Pancreas (tissue), 10 donors: Measurements from ENCODE around the gene KBTBD3. TPM values are rescaled to one million over a fixed set of nuclear protein-coding genes. Genes with fewer than 3 reads are reported as not detected.
"Not testable (repeated sequence)": the region's sequence is repeated elsewhere in the genome, so short reads cannot be mapped to it uniquely, and the experiment has no call there.

Source experiments
- ATAC-seq, 4 donors: fragments of 200-7000 bp; cut with Tn5 transposase; one replicate each; pipeline versions ENCODE4 v1.8.0 to v1.9.1; 2020; ENCODE audit warnings: mild to moderate bottlenecking in 4 of 4, moderate library complexity in 4 of 4
- DNase-seq, 6 donors: peaks; one replicate each; pipeline ENCODE4 v3.0.0-alpha.2; 2020
- FAIRE-seq: peaks from 2 replicates; lab custom pipeline; 2012; peaks lifted over from hg19 to GRCh38; lab: Jason Lieb, UNC
- H3K27ac ChIP-seq, 4 donors: fragments of 200-600 bp; sonication (generic); 1 replicate in 3 of 4; 2 replicates in 1 of 4; pipeline versions ENCODE4 v1.5.0 to v1.8.0; 2020
- H3K27me3 ChIP-seq, 4 donors: fragments of 200-600 bp; one replicate each; pipeline ENCODE4 v1.8.0; 2021
- H3K36me3 ChIP-seq, 3 donors: fragments of 200-600 bp; sonication (generic) in 1 of 3; one replicate each; pipeline versions ENCODE4 v1.5.0 to v1.8.0; 2020 to 2021
- H3K4me1 ChIP-seq, 3 donors: fragments of 200-600 bp; one replicate each; pipeline ENCODE4 v1.8.0; 2021
- H3K4me3 ChIP-seq, 4 donors: fragments of 200-600 bp; sonication (generic) in 2 of 4; one replicate each; pipeline versions ENCODE4 v1.5.0 to v1.8.0; 2020 to 2021
- H3K9me3 ChIP-seq, 4 donors: fragments of 200-600 bp; one replicate each; pipeline ENCODE4 v1.8.0; 2021
- CTCF ChIP-seq, 4 donors: fragments of 200-600 bp; sonication (generic) in 3 of 4; IDR thresholded peaks; one replicate each; pipeline versions ENCODE4 v1.5.0 to v1.8.0; 2021; ENCODE audit warnings: antibody characterized with exemption in 4 of 4
- WGBS, 2 donors: extraction: QIAGEN DNeasy Blood & Tissue Kit; methylation state at CpG; one replicate each; pipeline ENCODE4 v1.1.7; 2013; 5-methylcytosine and 5-hydroxymethylcytosine counted together
- intact Hi-C, 3 donors: fragments of 100-400 bp; cut with DNase I; formaldehyde crosslinking; loops; one replicate each; pipeline versions ENCODE4 v1.11.1 to v1.14.2; 2022
- polyA plus RNA-seq, 2 donors: library from polyadenylated mRNA; stranded (reverse); fragments of 200-250 nt; gene quantifications; one replicate each; pipeline ENCODE4 v1.2.3, GENCODE V29; 2013
- total RNA-seq, 6 donors: library from RNA; stranded (reverse); fragmentation: NEBNext Ultra II Directional in 4 of 6; extraction: Animal tissue kit (Norgen Biotek cat#: 25700) in 4 of 6; gene quantifications; one replicate each; pipeline versions ENCODE4 v1.2.1 to v1.2.4, GENCODE V29; 2021 to 2023
- donor health status: healthy with polysubstance abuse.
- donor health status: DM: no; HTN: no; CAD: no; lungs with moderate emphysema.
- donor health status: DM: no; HTN: no; CAD: no.
- donor health status: control.
- donor health status: control.
- donor health status: Bipolar disorder and iron deficiency.
- donor health status: DM: yes; HTN: yes; CAD: no.
- donor health status: DM: no; HTN: no; CAD: no.
- donor health status: DM: no; HTN: no; CAD: no.
- donor health status: DM: yes; HTN: yes; CAD: no.

Gene KBTBD3
- total and polyA plus RNA-seq, 8 donors: 2.7 to 11.1 (median 5.4) TPM

GRCh38 chr11:106014620-106015019 is 62.5 kb downstream of the KBTBD3 start:
- FAIRE-seq (no peak), ATAC-seq (no peak), DNase-seq (no peak)
- 73 to 80% methylated on average over 2 of the region's 2 CpGs for WGBS, 2 donors
- no peak overlapping the region for H3K4me3 ChIP-seq
- H3K4me1 ChIP-seq: peaks cover 0 to 13% (median 5%) of the 10 kb centered on the region in 3 donors
- peaks cover 0 to 6% (median under 1%) of the 10 kb centered on the region in 3 donors for H3K36me3 ChIP-seq
- H3K27me3 ChIP-seq: no peaks in the 10 kb centered on the region
- intact Hi-C loops: no loop called here
- no peak overlapping the region for H3K27ac ChIP-seq
- TF ChIP-seq CTCF (IDR thresholded peaks at IDR 0.05): no peak
- H3K9me3 ChIP-seq: no peaks in the 10 kb centered on the region

- no peak for DNase-seq
- no peak for ATAC-seq
- intact Hi-C loops: no loop called here
- no peaks in the 10 kb centered on the region for H3K27me3 ChIP-seq
- no peak overlapping the region for H3K27ac ChIP-seq
- peaks cover 0 to 12% (median 4%) of the 10 kb centered on the region in 3 donors for H3K36me3 ChIP-seq
- TF ChIP-seq CTCF (IDR thresholded peaks at IDR 0.05): no peak
- whole genome bisulfite sequencing, 2 donors: 44 to 47% methylated on average over 2 of the region's 2 CpGs
- FAIRE-seq: no peak
- peaks cover 0 to 13% (median 3%) of the 10 kb centered on the region in 3 donors for H3K4me1 ChIP-seq
- no peak overlapping the region for H3K4me3 ChIP-seq
- no peaks in the 10 kb centered on the region for H3K9me3 ChIP-seq
Observed at GRCh38 chr11:106014035-106014434, 63.1 kb downstream of the KBTBD3 start.

GRCh38 chr11:106012744-106013143 is 64.4 kb downstream of the KBTBD3 start:
- Histone ChIP-seq H3K4me3 (no peak overlapping the region), H3K4me1 (peaks cover 0 to 8% (median 3%) of the 10 kb centered on the region in 3 donors), H3K9me3 (no peaks in the 10 kb centered on the region), H3K27me3 (no peaks in the 10 kb centered on the region), H3K27ac (no peak overlapping the region), H3K36me3 (peaks cover 0 to 24% (median 4%) of the 10 kb centered on the region in 3 donors)
- DNase-seq: no peak
- no peak for FAIRE-seq
- whole genome bisulfite sequencing, 2 donors: 61 to 63% methylated on average over 3 of the region's 3 CpGs
- ATAC-seq: peak in 3 of 4 donors; percentile 44 to 69 (median 64)
- no peak for TF ChIP-seq CTCF (IDR thresholded peaks at IDR 0.05)
- intact Hi-C loops: no loop called here

GRCh38 chr11:106011481-106011880 is 65.7 kb downstream of the KBTBD3 start:
- FAIRE-seq (no peak), ATAC-seq (no peak), DNase-seq (no peak)
- TF ChIP-seq CTCF (IDR thresholded peaks at IDR 0.05): no peak
- 54 to 58% methylated on average over 2 of the region's 2 CpGs for WGBS, 2 donors
- Histone ChIP-seq H3K9me3 (no peaks in the 10 kb centered on the region), H3K36me3 (peaks cover 0 to 36% (median 4%) of the 10 kb centered on the region in 3 donors), H3K4me3 (no peak overlapping the region), H3K27me3 (no peaks in the 10 kb centered on the region), H3K27ac (no peak overlapping the region), H3K4me1 (peaks cover 0 to 8% (median 3%) of the 10 kb centered on the region in 3 donors)
- intact Hi-C loops: no loop called here

- intact Hi-C loops, H3K9me3 ChIP-seq, H3K4me3 ChIP-seq, H3K27ac ChIP-seq, H3K4me1 ChIP-seq, DNase-seq, FAIRE-seq, ATAC-seq, H3K27me3 ChIP-seq: not testable (repeated sequence)
- H3K36me3 ChIP-seq: peaks cover 0 to 20% (median 0%) of the 10 kb centered on the region in 3 donors
- 84 to 87% methylated on average over 4 of the region's 4 CpGs for WGBS, 2 donors
Observed at GRCh38 chr11:106003094-106003493, 74.1 kb downstream of the KBTBD3 start.
